Measurements from ENCODE around the gene IQCK. TPM values are rescaled to one million over a fixed set of nuclear protein-coding genes. Genes with fewer than 3 reads are reported as not detected.

The IQCK gene
- total and polyA plus RNA-seq, 3 donors from 2014 or later = 77.8 to 102 (median 91.3) TPM

DNA sequence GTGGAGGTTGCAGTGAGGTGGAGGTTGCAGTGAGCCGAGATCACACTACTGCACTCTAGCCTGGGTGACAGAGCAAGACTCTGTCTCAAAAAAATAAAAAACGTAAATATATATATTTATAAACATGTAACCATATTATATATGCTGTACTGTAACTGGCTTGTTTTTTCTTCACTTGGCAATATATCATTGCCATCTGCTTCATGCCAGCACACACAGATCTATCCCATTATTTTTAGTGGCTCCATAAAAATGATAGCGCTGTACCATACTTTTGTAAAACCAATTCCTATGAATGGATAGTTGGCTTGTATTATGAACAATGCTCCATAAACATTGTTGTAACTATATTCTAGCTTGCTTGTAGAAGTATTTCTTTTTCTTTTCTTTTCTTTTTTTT lies 117.1 kb downstream of the IQCK start:
- no peaks in the 10 kb centered on the region for H3K36me3 ChIP-seq (ENCODE audit: low read depth, missing control alignments)
- intact Hi-C loops (cut with DNase I; ENCODE audit: low total_unique reads) = no loop called here
- no peak overlapping the region for H3K27ac ChIP-seq
- 95 to 97% methylated on average over 3 of the region's 3 CpGs for WGBS, 2 donors
- no peaks in the 10 kb centered on the region for H3K4me1 ChIP-seq
- no peak for DNase-seq
- no peaks in the 10 kb centered on the region for H3K27me3 ChIP-seq
- no peaks in the 10 kb centered on the region for H3K9me3 ChIP-seq
- no peak overlapping the region for H3K4me3 ChIP-seq
- TF ChIP-seq, protein P1, sequence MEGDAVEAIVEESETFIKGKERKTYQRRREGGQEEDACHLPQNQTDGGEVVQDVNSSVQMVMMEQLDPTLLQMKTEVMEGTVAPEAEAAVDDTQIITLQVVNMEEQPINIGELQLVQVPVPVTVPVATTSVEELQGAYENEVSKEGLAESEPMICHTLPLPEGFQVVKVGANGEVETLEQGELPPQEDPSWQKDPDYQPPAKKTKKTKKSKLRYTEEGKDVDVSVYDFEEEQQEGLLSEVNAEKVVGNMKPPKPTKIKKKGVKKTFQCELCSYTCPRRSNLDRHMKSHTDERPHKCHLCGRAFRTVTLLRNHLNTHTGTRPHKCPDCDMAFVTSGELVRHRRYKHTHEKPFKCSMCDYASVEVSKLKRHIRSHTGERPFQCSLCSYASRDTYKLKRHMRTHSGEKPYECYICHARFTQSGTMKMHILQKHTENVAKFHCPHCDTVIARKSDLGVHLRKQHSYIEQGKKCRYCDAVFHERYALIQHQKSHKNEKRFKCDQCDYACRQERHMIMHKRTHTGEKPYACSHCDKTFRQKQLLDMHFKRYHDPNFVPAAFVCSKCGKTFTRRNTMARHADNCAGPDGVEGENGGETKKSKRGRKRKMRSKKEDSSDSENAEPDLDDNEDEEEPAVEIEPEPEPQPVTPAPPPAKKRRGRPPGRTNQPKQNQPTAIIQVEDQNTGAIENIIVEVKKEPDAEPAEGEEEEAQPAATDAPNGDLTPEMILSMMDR (IDR thresholded peaks at IDR 0.05) = no peak
- TF ChIP-seq POLR2A (IDR thresholded peaks at IDR 0.05) = no peak

DNA sequence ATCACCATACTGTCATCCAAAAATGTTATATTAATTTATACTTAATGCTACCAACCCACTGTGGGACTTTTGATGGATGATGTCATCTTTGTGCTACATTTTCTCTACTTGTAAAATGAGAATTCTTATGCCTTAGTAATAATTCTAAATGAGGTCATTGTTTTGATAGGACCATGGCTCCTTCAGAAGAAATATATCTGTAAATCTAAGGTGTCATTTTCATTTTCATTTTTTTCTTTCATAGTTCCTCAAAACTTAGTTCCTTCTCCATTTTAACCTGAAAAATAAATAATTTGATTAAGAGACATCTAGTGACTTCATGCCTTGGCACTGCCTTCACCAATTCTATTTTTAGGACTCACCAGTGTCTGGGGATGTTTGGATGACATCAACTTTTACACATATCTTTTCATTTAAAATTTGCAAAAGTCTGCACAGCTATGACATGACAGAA lies 117.9 kb downstream of the IQCK start:
- H3K27me3 ChIP-seq = no peaks in the 10 kb centered on the region
- intact Hi-C loops (cut with DNase I; ENCODE audit: low total_unique reads) = no loop called here
- TF ChIP-seq, protein P1 (IDR thresholded peaks at IDR 0.05) = no peak
- TF ChIP-seq POLR2A (IDR thresholded peaks at IDR 0.05) = no peak

DNA sequence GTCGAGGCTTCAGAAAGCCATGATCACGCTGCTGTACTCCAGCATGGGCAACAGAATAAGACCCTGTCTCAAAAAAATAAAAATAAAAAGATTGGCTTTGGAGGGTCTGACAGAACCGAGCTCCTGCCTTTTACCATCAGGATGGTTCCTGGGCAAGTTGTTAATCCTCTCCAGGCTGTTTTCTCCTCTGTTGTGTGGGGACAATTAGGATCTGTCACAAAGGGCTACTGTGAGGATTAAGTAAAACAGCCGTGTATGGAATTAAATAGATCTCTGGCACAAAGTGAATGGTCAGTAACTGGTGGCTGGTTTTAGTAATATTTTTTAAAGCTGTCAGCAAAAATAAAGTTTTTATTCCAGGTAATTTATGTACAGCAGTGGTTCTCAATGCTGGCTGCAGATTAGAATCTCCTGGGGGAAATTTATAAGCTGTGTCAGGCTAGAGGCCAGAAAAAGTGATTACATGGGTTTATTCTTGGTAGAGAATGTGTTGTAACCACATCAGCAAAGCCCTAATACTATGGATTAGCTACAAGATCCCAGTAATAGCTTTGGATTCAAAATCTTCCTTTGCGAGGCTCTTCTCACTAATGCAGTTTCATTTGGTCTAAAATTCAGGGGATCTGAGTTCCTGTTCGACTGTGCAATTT lies 119.4 kb downstream of the IQCK start:
- DNase-seq = no peak
- TF ChIP-seq, protein P1 (IDR thresholded peaks at IDR 0.05) = no peak
- TF ChIP-seq POLR2A (IDR thresholded peaks at IDR 0.05) = no peak
- 87 to 88% methylated on average over 6 of the region's 6 CpGs for WGBS, 2 donors

More for the DNA sequence above, 117.9 kb downstream of the IQCK start:
- H3K36me3 ChIP-seq (ENCODE audit: low read depth, missing control alignments) = no peaks in the 10 kb centered on the region
- DNase-seq = no peak
- H3K9me3 ChIP-seq = no peaks in the 10 kb centered on the region
- no peaks in the 10 kb centered on the region for H3K4me1 ChIP-seq
- H3K4me3 ChIP-seq = no peak overlapping the region
- H3K27ac ChIP-seq = no peak overlapping the region

DNA sequence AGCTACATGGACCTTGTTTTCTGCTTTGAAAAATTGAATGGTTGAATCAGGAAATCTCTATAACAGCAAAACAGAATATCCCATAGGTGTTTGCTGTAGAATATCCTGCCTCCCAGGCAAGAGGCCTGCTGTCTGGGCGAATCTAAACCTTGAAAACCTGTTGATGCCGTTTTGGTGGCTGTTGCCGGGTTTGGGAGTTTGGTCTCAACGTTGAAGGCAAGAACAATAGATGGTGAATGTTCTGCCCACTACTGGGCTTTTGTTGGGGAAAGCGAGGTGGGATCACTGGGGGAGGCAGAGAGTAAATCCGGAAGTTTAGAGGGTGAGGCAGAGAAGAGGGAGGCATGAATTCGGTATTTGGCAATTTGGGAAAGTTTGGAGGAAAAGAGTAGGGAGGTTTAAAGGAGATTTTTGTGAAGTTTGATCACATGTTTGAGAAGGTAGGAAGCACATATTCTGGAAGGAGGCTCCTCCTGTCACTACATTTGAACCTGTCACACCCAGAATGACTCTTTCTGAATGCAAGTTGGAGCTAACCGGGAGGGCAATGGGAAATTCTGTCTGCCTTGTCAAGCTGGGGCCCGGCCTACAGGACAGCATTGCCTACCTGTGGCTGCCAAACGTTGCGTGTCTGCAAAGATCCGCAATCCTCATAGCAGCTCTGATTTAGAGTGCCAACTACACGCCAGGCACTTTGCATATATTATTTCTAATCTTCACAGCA lies 120.1 kb downstream of the IQCK start:
- Histone ChIP-seq H3K27me3 (no peaks in the 10 kb centered on the region), H3K4me1 (no peaks in the 10 kb centered on the region), H3K9me3 (no peaks in the 10 kb centered on the region), H3K36me3 (ENCODE audit: low read depth, missing control alignments) (no peaks in the 10 kb centered on the region), H3K27ac (no peak overlapping the region), H3K4me3 (no peak overlapping the region)
- TF ChIP-seq, protein P1 (IDR thresholded peaks at IDR 0.05) = no peak
- TF ChIP-seq POLR2A (IDR thresholded peaks at IDR 0.05) = no peak
- intact Hi-C loops (cut with DNase I; ENCODE audit: low total_unique reads) = no loop called here
- 87 to 88% methylated on average over 13 of the region's 13 CpGs for WGBS, 2 donors
- no peak for DNase-seq

More for the DNA sequence above, 119.4 kb downstream of the IQCK start:
- no peaks in the 10 kb centered on the region for H3K27me3 ChIP-seq
- no peaks in the 10 kb centered on the region for H3K4me1 ChIP-seq
- no peaks in the 10 kb centered on the region for H3K36me3 ChIP-seq (ENCODE audit: low read depth, missing control alignments)
- no peak overlapping the region for H3K27ac ChIP-seq
- no peak overlapping the region for H3K4me3 ChIP-seq
- intact Hi-C loops (cut with DNase I; ENCODE audit: low total_unique reads) = no loop called here
- H3K9me3 ChIP-seq = no peaks in the 10 kb centered on the region

All from testis (tissue), 3 donors.